Activated T-helper 1 cell treated with anti-CD3 and anti-CD28 coated beads, Interleukin-2, amount 50 U/mL, for 16 hours (primary cell): ENCODE data around the gene KRT40.

Experiments used
- DNase-seq, 2 donors: peaks; one replicate each; pipeline ENCODE4 v3.0.0-alpha.2; 2020; ENCODE audit warnings: low read depth in 1 of 2, low spot score in 1 of 2

KRT40 gene

DNA sequence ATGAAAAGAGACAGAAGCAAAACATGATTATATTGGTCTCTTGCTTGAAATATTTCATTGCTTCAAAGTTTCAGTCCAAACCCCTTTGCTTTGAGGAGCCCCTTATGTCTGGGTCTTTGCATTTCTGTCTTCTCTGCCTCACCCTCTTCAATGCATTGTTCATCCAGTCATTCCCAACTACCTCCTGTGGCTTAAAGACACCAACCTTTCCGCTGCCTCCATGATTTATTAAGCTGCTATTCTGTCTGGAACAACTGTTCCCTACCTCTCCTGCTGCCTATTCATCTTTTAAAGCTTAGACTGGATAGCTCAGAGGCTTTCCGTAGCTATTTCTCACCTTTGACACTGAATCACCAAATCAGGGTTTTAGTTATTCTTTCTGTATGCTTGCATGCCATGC is 13.2 kb upstream of the KRT40 start:
- DNase-seq = no peak

DNA sequence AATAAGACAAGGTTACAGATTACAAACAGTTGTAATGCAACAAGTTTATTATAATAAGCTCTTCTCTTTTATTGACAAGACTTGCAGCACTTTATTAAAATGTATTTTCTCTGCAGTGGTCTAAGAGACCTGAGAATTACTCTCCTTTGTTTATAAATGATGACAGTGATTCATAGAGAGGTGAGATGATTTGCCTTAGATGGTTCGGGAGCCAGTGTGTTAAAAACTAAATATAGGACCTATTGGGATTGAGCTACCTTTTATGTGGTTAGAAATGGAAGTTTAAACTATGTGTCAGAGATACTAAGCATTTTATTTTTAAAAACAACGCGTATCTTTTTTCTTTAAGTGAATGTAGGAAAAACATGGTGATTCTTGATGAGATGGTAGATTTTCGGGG is 12.7 kb upstream of the KRT40 start:
- no peak for DNase-seq

GRCh38 chr17:40995116-40995515 is 11.0 kb upstream of the KRT40 start:
- no peak for DNase-seq

DNA sequence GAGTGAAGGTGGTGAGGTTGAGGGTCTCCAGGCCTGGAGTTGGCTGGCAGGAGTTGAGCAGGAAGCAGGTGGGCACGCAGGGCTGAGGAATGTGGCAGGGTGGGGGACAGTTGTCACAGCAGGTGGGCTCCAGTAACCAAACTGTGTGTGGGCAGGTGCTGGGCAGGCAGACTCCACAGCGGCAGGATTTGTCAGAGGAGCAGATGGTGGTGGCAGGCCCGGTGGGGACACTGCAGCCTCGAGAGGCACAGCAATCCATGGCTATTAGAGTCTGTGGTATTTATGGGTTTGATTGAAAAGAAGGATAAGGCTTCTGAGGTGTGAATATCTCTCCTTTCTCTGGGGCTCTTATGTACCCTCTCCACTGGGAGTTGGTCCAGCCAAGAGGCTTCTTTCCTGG is 9.7 kb upstream of the KRT40 start, which contains the start of gene KRTAP3-3:
TSS of gene KRTAP3-3 (minus strand) at position 326 of the 400 bp plus-strand sequence. CDS start at position 259, 67 bp downstream.
- no peak for DNase-seq

DNA sequence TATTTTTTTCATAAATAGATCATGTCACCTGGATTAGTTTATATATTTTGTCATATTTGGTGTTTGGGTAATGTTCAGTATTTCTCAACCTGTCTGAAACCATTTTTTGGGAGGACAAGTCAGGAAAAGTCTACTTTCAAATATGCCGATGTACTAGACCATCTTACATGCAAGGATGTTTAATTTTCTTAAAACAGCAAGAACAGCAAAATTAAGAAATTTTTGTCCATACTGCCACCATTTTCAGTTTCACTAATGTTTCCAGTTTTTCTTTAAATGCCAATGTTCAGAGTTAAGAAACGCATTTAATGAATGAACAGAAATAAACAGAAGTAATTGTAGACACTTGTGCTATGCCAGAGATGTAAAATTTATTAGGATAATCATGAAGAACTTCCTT is 9.0 kb upstream of the KRT40 start:
- DNase-seq = no peak

GRCh38 chr17:40992666-40993065 is 8.5 kb upstream of the KRT40 start:
- DNase-seq = no peak

DNA sequence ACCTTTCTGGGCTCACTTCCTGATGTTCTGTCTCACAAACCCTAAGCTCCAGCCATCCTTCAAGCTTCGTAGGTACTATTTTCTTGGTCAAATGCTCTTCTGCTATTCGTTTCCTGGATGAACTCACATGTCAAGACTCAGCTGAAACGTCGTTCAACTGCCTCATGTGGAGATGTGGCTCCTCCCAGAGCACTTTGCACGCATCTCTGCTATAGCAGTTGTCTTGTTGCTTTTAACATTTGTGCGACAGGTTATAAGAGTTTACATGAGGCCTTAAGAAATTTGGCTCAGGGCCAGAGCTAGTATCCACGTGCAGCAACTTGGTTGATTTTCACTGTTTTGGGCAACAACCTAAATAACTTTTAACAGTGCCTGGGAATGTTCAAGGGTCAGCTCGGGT is 2.8 kb upstream of the KRT40 start:
- DNase-seq = no peak

DNA sequence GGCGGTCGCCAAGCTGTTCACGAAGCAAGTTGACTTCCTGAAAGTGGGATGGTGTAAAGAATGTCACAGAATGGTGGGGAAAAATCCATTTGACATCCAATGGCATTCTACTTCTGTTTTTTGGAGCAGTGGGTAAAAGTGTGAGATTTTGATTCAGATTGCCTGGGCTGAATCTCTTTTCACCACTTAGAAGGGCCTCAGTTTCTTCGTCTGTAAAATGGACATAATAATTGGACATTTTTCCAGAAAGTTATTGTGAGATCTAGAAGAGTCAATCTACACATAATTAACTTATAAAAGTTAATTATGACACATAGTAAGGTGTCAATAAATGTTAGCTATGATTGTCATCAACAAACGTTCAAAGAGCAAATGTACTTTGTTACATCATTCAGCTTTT is 3.0 kb downstream of the KRT40 start:
- DNase-seq = no peak

- no peak for DNase-seq
Observed at GRCh38 chr17:40980596-40980995, 3.5 kb downstream of the KRT40 start.

DNA sequence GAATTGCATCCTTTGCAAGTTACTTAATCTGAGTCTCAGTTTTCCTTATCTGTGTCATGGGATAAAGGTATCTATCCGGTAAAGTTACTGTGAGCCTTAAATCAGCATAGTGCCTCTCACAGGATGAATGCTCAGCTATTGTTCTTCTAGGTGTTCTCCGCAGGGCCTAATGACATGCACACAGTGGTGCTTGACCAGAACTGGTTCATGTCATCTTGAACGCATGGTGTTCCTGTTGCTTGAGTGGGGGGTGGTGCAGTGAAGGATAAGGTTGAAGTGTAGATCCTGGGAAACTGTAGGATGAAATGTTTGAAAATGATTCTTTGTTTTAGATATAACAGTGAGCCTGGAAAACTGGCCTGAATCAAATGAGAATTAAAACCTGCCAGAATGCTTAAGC is 4.0 kb downstream of the KRT40 start:
- no peak for DNase-seq

- DNase-seq = no peak
Observed at GRCh38 chr17:40978575-40979151, 5.5 kb downstream of the KRT40 start.

DNA sequence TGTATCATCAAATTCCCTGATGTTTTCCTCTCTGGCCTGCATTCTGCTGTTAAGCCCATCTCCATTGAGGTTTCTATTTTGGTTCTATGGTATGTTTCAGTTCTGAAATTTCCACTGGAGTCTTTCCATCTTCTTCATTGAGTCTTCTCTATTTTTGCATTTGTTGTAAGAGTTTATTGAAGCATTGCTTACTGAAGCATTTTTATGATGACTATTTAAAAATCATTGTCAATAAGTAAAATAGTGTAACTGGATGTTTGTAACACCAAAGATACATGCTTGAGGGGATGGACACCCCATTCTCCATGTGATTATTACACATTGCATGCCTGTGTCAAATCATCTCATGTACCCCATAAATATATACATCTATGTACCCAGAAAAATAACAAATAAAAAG is 8.6 kb downstream of the KRT40 start:
- no peak for DNase-seq

DNA sequence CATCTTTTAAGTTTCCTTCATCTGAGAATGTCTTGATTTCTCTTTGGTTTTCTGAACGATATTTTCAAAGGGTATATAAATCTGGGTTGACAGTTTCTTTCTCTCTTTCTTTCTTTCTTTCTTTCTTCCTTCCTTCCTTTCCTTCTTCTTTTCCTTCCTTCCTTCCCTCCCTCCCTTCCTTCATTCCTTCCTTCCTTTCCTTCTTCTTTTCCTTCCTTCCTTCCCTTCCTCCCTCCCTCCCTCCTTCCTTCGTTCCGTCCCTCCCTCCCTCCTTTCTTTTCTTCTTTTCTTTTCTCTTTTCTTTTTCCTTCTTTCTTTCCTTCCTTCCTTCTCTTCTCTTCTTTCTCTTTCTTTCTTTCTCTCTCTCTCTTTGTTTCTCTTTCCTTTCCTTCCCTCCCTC is 9.8 kb downstream of the KRT40 start:
- DNase-seq = no peak

GRCh38 chr17:40967582-40967981 is 16.5 kb downstream of the KRT40 start:
- DNase-seq = no peak

GRCh38 chr17:40966848-40967247 is 17.3 kb downstream of the KRT40 start, which contains the start of gene KRT39:
TSS of gene KRT39 (minus strand) at chr17:40966948. CDS start at chr17:40966856, 92 bp downstream.
- DNase-seq = no peak

DNA sequence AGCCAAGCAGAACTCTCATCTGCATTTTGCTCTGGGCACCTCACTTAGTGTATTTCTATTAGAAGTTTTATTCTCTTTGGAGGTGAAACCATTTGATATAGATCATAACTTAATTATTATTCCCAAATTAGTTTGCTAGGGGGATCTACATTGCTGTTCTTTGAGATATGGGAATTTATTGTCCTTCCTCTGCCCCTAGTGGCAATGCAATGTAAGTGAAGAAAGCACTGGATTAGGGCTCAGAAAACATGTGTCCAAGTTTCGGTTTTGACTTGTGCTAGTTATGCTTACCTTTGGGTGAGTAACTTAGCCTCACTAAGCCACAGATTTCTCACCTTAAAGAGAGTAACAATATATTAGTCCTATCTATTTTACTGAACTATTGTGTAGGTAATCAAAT is 20.3 kb downstream of the KRT40 start:
- DNase-seq = no peak

- no peak for DNase-seq
Observed at GRCh38 chr17:40962059-40962561, 22.0 kb downstream of the KRT40 start.

- DNase-seq = no peak
Observed at GRCh38 chr17:40961591-40961990, 22.5 kb downstream of the KRT40 start.

- no peak for DNase-seq
Observed at GRCh38 chr17:40960144-40960543, 24.0 kb downstream of the KRT40 start.

GRCh38 chr17:40958086-40958953 is 25.8 kb downstream of the KRT40 start:
- DNase-seq = no peak

DNA sequence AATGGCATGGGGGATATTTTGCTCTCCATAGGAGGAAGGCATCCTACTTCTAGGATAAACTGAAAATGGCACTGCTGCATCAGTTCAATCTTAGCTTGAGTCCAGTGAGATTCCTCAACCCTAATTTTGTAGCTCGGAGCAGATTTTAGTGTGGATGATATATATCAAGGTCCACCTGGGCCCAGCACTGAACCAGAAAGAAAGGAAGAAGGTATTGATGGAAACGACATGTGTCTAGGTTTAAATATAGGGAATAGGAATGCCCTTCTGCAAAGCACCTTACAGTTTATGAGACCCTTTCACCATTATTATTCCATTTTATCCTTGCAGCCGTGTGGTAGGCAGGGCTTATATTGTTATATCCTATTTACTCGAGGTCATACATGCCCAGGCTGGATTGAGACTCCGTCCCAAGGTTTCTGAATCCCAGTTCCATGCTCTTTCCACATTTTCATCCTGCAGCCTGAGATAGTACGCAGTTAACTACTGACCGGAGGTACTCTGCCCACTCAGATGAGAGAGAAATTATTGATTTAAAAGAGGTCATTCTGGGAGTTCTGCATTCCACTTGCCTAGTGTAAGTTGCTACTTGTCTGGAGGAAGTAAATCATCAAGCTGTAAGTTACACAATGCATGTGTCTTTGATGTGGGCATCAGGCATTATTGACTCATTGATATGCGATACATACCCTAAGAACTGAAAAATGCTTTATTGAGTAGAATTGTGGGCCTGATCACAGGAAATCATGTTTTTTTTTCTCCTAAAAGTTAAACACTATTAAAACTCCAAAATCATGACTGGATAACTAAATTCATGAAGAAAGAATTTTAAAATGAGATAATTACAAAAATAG is 27.5 kb downstream of the KRT40 start:
- no peak for DNase-seq
